Activated T-helper 1 cell treated with anti-CD3 and anti-CD28 coated beads, Interleukin-12 subunit alpha, Interleukin-12 subunit beta, Interleukin-2, Interleukin-4 antibody, amounts not matched to agents 30 ng/mL and 10 ng/mL and 1 ng/mL, durations not matched to agents 14 hours and 24 hours and 36 hours (primary cell): Measurements from ENCODE around the gene RRM1. TPM values are rescaled to one million over a fixed set of nuclear protein-coding genes. Genes with fewer than 3 reads are reported as not detected.
A peak's percentile ranks its signal among the peaks of the same experiment; 100 is the strongest.
"Not testable (repeated sequence)": the region's sequence is repeated elsewhere in the genome, so short reads cannot be mapped to it uniquely, and the experiment has no call there.

Experiments
- DNase-seq: peaks from one replicate; pipeline ENCODE4 v3.0.0; 2021; ENCODE audit warnings: low spot score
- H3K27ac Mint-ChIP-seq: one replicate; pipeline ENCODE4 v1.8.0; 2021; ENCODE audit warnings: mild to moderate bottlenecking, mixed read lengths
- H3K27me3 Mint-ChIP-seq: one replicate; pipeline ENCODE4 v1.8.0; 2022; ENCODE audit warnings: mild to moderate bottlenecking, moderate library complexity, mixed read lengths; ENCODE audit not compliant: insufficient read depth
- H3K36me3 Mint-ChIP-seq: one replicate; pipeline ENCODE4 v1.8.0; 2021; ENCODE audit warnings: low read depth, mixed read lengths
- H3K4me1 Mint-ChIP-seq: one replicate; pipeline ENCODE4 v1.8.0; 2021; ENCODE audit warnings: low read depth, mixed read lengths
- H3K4me3 Mint-ChIP-seq: one replicate; pipeline ENCODE4 v1.8.0; 2021; ENCODE audit warnings: mild to moderate bottlenecking, moderate library complexity, mixed read lengths
- H3K9me3 Mint-ChIP-seq: one replicate; pipeline ENCODE4 v1.8.0; 2021; ENCODE audit warnings: mixed read lengths
- intact Hi-C: fragments of 100-400 bp; cut with micrococcal nuclease; formaldehyde crosslinking; loops from one replicate; pipeline ENCODE4 v1.15.1; 2024
- total RNA-seq: library from RNA; stranded (reverse); gene quantifications from 2 replicates; pipeline ENCODE4 v1.2.3, GENCODE V29; 2022

RRM1 gene
- total RNA-seq, 1 donor from 2014 or later, result 173 TPM

DNA sequence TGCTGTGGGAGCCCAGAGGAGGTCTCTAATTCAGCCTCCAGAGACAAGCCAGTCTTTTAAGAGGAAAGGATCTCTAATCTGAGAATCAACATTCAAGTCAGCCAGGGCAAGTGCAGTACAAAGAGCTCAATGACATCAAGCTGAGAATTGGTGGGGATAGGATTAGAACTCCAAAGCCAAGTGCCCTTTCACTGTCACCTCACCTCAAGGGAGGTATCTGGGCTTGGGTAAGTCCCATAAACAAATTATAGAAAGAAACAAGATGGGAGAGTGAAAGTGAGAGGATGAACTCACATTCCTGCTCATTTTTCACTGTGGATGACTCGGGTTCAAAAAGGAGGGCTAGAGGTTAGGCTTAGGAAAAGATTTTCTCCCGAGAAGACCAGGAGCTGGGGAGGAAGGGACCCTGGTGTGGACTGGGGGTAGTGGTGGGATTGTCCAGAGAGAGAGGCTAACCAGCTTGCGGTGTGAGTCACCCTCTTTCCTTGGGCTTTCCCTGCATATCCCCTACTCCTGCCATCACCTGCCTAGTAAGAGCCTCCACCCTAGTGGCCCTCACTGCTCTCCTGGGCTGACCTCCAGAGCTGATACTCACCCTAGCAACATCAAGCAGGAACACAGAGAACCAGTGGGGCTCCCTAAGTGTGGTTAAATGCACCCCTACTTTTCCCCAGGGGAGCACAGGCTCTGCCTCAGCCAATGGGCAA is 70.4 kb downstream of the RRM1 start:
- Mint-ChIP-seq H3K4me3 (no peak overlapping the region), H3K9me3 (peaks cover 3% of the 10 kb centered on the region), H3K36me3 (no peaks in the 10 kb centered on the region), H3K4me1 (no peaks in the 10 kb centered on the region), H3K27me3 (peaks cover 2% of the 10 kb centered on the region), H3K27ac (no peak overlapping the region)
- intact Hi-C loops, result no loop called here
- no peak for DNase-seq

DNA sequence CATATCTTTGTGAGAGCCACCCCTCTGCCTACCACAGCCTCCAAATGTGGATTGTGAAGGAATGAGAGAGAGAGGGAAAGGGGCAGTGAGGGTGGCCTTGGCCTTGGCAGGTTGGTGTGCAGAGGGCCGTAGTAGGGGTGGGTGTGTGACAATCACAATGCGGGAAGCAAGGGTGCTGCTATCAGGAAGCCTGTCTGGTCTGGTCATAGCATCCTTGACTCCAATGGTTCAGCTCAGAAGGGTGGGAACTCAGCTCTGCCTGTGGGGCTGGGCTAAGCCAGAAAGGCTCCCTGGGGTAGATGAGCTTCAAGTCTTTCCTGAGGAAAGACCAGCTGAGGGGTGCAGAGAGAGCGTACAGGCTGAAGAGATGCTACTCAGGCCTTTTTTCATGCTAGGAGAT is 72.7 kb downstream of the RRM1 start:
- H3K27ac Mint-ChIP-seq, result no peak overlapping the region
- intact Hi-C loops, result no loop called here
- H3K36me3 Mint-ChIP-seq, result no peaks in the 10 kb centered on the region
- peaks cover 3% of the 10 kb centered on the region for H3K9me3 Mint-ChIP-seq
- no peak overlapping the region for H3K4me3 Mint-ChIP-seq
- peaks cover 2% of the 10 kb centered on the region for H3K27me3 Mint-ChIP-seq
- no peaks in the 10 kb centered on the region for H3K4me1 Mint-ChIP-seq
- DNase-seq, result no peak

DNA sequence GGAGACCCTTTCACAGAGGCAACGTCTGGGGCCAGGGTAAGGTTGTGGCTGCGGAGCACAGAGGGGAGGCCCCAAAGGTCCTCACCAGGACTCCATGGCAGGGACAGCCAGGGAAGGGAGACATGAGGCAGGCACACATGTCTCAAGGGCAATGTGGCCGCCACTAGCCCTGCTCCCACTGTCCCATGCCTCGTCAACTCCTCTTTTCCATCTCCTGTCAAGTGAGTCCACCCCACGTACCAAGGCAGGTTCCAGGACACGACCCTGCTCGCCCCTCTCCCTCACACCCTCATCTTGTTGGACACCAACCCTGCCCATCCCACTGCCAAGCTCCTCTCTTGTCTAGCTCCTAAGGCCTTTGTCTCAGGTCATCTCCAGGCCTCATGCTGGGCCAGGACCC is 73.2 kb downstream of the RRM1 start:
- Mint-ChIP-seq H3K36me3 (no peaks in the 10 kb centered on the region), H3K4me3 (no peak overlapping the region), H3K27me3 (peaks cover 2% of the 10 kb centered on the region), H3K4me1 (no peaks in the 10 kb centered on the region), H3K27ac (no peak overlapping the region), H3K9me3 (peaks cover 3% of the 10 kb centered on the region)
- no peak for DNase-seq
- intact Hi-C loops, result no loop called here

DNA sequence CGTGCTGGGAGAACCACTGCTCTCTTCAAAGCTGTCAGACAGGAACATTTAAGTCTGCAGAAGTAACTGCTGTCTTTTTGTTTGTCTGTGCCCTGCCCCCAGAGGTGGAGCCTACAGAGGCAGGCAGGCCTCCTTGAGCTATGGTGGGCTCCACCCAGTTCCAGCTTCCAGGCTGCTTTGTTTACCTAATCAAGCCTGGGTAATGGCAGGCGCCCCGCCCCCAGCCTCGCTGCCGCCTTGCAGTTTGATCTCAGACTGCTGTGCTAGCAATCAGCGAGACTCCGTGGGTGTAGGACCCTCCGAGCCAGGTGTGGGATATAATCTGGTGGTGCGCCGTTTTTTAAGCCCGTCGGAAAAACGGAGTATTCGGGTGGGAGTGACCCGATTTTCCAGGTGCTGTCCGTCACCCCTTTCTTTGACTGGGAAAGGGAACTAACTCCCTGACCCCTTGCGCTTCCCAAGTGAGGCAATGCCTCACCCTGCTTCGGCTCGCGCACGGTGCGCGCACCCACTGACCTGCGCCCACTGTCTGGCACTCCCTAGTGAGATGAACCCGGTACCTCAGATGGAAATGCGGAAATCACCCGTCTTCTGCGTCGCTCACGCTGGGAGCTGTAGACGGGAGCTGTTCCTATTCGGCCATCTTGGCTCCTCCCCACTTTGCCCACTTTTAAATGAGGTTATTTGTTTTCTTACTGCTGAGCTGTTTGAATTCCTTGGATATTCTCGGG is 81.2 kb downstream of the RRM1 start:
- H3K36me3 Mint-ChIP-seq, H3K9me3 Mint-ChIP-seq, H3K27me3 Mint-ChIP-seq, H3K27ac Mint-ChIP-seq, intact Hi-C loops, DNase-seq, H3K4me3 Mint-ChIP-seq, H3K4me1 Mint-ChIP-seq: not testable (repeated sequence)

GRCh38 chr11:4178813-4179662 is 84.4 kb downstream of the RRM1 start:
- no peak for DNase-seq
- H3K36me3 Mint-ChIP-seq, result no peaks in the 10 kb centered on the region
- H3K4me1 Mint-ChIP-seq, result no peaks in the 10 kb centered on the region
- H3K27ac Mint-ChIP-seq, result no peak overlapping the region
- H3K9me3 Mint-ChIP-seq, result no peaks in the 10 kb centered on the region
- no peak overlapping the region for H3K4me3 Mint-ChIP-seq
- peaks cover 5% of the 10 kb centered on the region for H3K27me3 Mint-ChIP-seq
- intact Hi-C loops, result no loop called here

DNA sequence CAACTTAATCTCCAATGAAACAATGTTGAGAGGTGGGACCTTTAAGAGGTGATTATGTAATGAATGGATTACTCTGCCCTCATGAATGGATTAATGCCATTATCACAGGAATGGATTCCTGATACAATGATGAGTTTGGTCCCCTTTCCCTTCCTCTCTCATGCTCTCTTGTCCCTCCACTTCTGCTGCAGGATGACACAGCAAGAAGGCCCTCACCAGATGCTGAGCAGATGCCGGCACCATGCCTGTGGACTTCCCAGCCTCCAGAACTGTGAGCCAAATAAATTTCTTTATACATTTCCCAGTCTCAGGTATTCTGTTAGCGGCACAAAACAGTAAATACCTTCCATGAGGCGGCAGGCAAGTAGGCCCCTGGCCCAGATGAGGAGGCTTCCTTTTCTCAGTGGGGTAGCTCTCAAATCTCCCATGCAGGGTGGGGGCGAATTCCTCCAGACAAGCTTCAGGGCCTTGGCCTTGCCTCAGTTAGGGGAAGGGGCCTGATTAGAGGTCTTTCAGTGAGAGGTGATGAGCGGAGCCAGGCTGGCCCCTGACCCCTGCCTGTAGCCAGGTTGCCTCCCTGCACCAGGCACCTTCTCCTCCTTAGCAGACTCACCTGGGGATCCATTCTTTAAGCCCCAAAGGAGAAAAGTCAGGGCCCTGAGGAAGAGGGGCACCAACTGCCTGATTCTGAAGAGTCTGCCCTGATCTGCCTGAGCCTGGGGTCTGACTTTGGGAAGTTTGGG is 86.0 kb downstream of the RRM1 start:
- Mint-ChIP-seq H3K36me3 (no peaks in the 10 kb centered on the region), H3K27ac (no peak overlapping the region), H3K4me1 (peaks cover 8% of the 10 kb centered on the region), H3K4me3 (no peak overlapping the region), H3K27me3 (peaks cover 5% of the 10 kb centered on the region), H3K9me3 (no peaks in the 10 kb centered on the region)
- no peak for DNase-seq
- intact Hi-C loops, result no loop called here

- Mint-ChIP-seq H3K36me3 (no peaks in the 10 kb centered on the region), H3K4me1 (peaks cover 10% of the 10 kb centered on the region), H3K27me3 (peaks cover 5% of the 10 kb centered on the region), H3K9me3 (no peaks in the 10 kb centered on the region), H3K4me3 (no peak overlapping the region), H3K27ac (no peak overlapping the region)
- intact Hi-C loops, result no loop called here
- peak; percentile 16 for DNase-seq
These were observed 87.5 kb downstream of the RRM1 start for GRCh38 chr11:4181782-4182721.

GRCh38 chr11:4183410-4184057 is 88.9 kb downstream of the RRM1 start:
- H3K27me3 Mint-ChIP-seq, result peaks cover 3% of the 10 kb centered on the region
- DNase-seq, result no peak

GRCh38 chr11:4184163-4184916 is 89.7 kb downstream of the RRM1 start:
- H3K9me3 Mint-ChIP-seq, result no peaks in the 10 kb centered on the region
- H3K27ac Mint-ChIP-seq, result no peak overlapping the region
- peaks cover 13% of the 10 kb centered on the region for H3K4me1 Mint-ChIP-seq
- H3K4me3 Mint-ChIP-seq, result no peak overlapping the region
- H3K36me3 Mint-ChIP-seq, result no peaks in the 10 kb centered on the region
- intact Hi-C loops, result no loop called here
- H3K27me3 Mint-ChIP-seq, result peaks cover 9% of the 10 kb centered on the region
- DNase-seq, result no peak

More at GRCh38 chr11:4183410-4184057, 88.9 kb downstream of the RRM1 start:
- Mint-ChIP-seq H3K4me3 (no peak overlapping the region), H3K4me1 (peaks cover 13% of the 10 kb centered on the region), H3K27ac (no peak overlapping the region), H3K9me3 (no peaks in the 10 kb centered on the region), H3K36me3 (no peaks in the 10 kb centered on the region)
- intact Hi-C loops, result no loop called here

DNA sequence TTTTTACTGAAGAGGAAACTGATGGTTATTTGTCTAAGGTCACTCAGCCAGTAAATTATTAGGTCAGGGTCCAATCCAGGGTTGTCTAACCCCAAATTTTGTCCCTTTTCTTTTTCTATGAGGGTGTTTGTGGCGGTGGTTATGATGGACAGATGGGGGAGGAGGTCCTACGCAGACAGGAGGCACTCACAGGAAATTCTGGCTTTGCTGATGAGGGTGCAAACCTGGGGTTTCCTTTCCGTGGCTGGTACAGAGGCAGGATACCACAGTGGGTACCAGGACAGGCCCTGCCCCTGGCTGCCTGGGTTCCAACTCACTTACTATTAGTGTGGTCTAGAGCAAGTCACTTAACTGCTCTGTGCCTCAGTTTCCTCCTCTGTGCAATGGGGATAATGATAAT is 91.0 kb downstream of the RRM1 start:
- Mint-ChIP-seq H3K27me3 (peaks cover 9% of the 10 kb centered on the region), H3K27ac (no peak overlapping the region), H3K4me3 (no peak overlapping the region), H3K36me3 (no peaks in the 10 kb centered on the region), H3K9me3 (no peaks in the 10 kb centered on the region), H3K4me1 (peaks cover 13% of the 10 kb centered on the region)
- DNase-seq, result no peak
- intact Hi-C loops, result loop anchor here (5.0 kb wide), 2 partner anchors 207 to 422 kb away; partner anchors contain the start of genes TRIM21 and TRIM68
